Measurements from ENCODE around the gene GALR2. TPM values are rescaled to one million over a fixed set of nuclear protein-coding genes. Genes with fewer than 3 reads are reported as not detected.

Gene GALR2
- total and polyA plus RNA-seq, 4 donors, result 0.20 to 0.44 (median 0.40) TPM; not detected in 1

DNA sequence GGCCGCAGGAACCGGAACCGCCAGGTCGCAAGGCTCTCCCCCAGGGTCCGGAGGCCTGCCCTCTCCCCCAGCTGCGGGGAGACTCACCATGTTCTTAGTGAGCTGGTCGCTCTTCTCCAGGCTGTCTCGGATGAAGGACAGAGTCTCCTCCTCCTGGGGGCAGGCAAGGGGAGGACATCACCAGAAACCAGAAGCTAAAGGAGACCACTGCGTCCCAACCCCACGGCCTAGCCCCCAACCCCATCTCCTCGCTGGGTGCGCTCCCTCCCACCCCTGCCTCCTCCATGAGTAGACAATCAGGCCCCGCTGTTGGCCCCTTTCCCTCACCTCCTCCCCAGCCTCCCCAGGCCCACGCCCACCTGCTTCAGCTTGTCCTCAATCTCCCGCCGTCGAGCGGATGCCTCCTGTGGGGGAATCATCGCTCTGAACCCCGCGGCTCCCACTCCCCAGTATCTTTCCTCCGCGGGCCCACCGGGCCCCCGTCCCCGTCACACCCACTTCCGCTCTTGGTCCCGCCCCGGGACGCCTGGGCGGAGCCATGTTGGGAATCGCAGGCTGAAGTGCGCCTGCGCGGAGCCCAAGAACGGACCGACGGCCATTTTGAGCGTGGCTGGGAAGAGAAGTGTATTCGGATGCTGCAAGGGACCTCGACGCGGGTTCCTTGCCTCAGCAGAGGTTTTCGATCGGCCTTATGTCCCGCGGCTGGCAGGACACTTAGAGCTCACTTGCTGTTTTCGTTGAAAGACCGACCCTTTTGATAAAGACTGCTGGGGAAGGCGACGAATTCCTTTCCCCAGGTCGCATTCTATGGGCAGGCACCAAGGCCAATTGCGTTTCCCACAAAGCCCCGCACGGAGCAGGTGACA lies 28.9 kb downstream of the GALR2 start, which contains the start of gene EXOC7:
TSS of gene EXOC7 (minus strand) at position 514 of the 866 bp plus-strand sequence. CDS start at position 419, 95 bp downstream.
- Histone ChIP-seq H3K9ac (ENCODE audit: insufficient read depth in 1 of 2, low read length in 2 of 2) (peak within 1 kb of the TSS; percentile 69 to 94), H3K4me1 (ENCODE audit: control insufficient read depth in 5 of 5, insufficient read depth in 5 of 5, low read length in 5 of 5) (peaks cover 0 to 15% (median 9%) of the 10 kb centered on the region in 5 donors), H3K36me3 (ENCODE audit: control insufficient read depth in 4 of 4, insufficient read depth in 4 of 4, low read length in 4 of 4) (peaks cover 3 to 29% (median 17%) of the 10 kb centered on the region in 4 donors), H3K9me3 (ENCODE audit: control insufficient read depth in 4 of 4, insufficient read depth in 3 of 4, low read length in 3 of 4) (no peaks in the 10 kb centered on the region), H3K27ac (ENCODE audit: low read depth in 1 of 2, low read length in 1 of 2) (peak within 1 kb of the TSS; percentile 58 to 87), H3K27me3 (ENCODE audit: control insufficient read depth in 3 of 3, insufficient read depth in 3 of 3, low read length in 2 of 3) (no peaks in the 10 kb centered on the region), H3K4me3 (peak within 1 kb of the TSS; percentile 75)
- peak; percentile 90 for ATAC-seq (ENCODE audit: insufficient read depth, low FRiP score)
- WGBS, 2 donors, result 4% methylated on average over 55 of the region's 55 CpGs
- TF ChIP-seq, protein P1, sequence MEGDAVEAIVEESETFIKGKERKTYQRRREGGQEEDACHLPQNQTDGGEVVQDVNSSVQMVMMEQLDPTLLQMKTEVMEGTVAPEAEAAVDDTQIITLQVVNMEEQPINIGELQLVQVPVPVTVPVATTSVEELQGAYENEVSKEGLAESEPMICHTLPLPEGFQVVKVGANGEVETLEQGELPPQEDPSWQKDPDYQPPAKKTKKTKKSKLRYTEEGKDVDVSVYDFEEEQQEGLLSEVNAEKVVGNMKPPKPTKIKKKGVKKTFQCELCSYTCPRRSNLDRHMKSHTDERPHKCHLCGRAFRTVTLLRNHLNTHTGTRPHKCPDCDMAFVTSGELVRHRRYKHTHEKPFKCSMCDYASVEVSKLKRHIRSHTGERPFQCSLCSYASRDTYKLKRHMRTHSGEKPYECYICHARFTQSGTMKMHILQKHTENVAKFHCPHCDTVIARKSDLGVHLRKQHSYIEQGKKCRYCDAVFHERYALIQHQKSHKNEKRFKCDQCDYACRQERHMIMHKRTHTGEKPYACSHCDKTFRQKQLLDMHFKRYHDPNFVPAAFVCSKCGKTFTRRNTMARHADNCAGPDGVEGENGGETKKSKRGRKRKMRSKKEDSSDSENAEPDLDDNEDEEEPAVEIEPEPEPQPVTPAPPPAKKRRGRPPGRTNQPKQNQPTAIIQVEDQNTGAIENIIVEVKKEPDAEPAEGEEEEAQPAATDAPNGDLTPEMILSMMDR (IDR thresholded peaks at IDR 0.05; ENCODE audit: control extremely low read depth, extremely low read depth), result no peak
- peak; percentile 94 to 97 (median 96) for DNase-seq

DNA sequence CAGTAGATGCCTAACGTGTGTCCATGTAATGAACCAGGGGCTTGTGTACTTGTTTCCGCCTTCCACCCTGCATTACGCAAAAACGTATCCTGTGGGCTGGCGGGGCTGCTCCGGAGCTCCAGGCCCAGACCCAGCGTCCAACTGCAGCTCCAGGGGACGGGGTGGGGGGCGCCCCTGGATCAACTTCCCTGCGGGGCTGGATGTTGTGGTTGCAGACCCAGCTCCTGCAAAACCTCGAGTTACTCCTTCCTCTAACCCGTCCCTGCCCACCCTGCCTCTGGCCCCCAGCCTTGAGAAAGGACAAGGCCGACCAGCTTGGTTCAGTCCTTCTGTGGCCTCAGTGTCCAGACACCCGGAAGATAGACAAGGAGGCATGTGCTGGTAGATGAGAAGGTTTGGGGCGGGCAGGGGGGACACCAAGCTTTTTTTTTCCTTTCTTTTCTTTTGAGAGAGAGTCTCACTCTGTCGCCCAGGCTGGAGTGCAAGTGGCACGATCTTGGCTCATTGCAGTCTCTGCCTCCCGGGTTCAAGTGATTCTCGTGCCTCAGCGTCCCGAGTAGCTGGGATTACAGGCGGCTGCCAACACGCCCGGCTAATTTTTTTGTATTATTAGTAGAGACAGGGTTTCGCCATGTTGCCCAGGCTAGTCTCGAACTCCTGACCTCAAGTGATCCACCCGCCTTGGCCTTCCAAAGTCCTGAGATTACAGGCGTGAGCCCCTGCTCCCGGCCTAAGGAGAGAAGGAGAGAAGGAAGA lies 29.7 kb downstream of the GALR2 start:
- TF ChIP-seq, protein P1 (IDR thresholded peaks at IDR 0.05; ENCODE audit: control extremely low read depth, extremely low read depth), result no peak
- H3K27me3 ChIP-seq (ENCODE audit: control insufficient read depth in 3 of 3, insufficient read depth in 3 of 3, low read length in 2 of 3), result no peaks in the 10 kb centered on the region
- WGBS, 2 donors, result 66 to 81% methylated on average over 29 of the region's 29 CpGs
- no peak for ATAC-seq (ENCODE audit: insufficient read depth, low FRiP score)
- peaks cover 3 to 26% (median 16%) of the 10 kb centered on the region in 4 donors for H3K36me3 ChIP-seq (ENCODE audit: control insufficient read depth in 4 of 4, insufficient read depth in 4 of 4, low read length in 4 of 4)
- H3K4me3 ChIP-seq, result peak overlapping the region; percentile 75
- H3K9ac ChIP-seq (ENCODE audit: insufficient read depth in 1 of 2, low read length in 2 of 2), result peak overlapping the region in 1 of 2 donors; percentile 94
- DNase-seq, result no peak
- H3K27ac ChIP-seq (ENCODE audit: low read depth in 1 of 2, low read length in 1 of 2), result peak overlapping the region; percentile 58 to 87
- no peaks in the 10 kb centered on the region for H3K9me3 ChIP-seq (ENCODE audit: control insufficient read depth in 4 of 4, insufficient read depth in 3 of 4, low read length in 3 of 4)
- H3K4me1 ChIP-seq (ENCODE audit: control insufficient read depth in 5 of 5, insufficient read depth in 5 of 5, low read length in 5 of 5), result peaks cover 0 to 15% (median 9%) of the 10 kb centered on the region in 5 donors

DNA sequence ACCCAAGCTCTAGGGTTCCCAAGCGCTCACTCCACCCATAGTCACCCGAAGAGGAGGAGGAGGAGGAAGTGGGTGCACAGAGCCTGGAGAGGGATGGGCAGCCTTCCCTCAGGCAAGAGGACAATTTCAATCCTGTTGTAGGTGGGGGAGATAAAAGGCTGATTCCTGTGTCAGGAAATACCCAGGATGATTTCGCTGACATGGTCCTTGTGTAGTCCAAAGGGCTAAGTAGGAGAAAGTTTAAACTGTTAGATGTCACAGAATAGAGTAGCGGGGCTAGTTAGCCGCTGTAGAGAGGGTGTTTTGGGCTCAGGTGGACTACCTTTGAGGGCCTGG lies 30.3 kb downstream of the GALR2 start:
- Histone ChIP-seq H3K4me1 (ENCODE audit: control insufficient read depth in 5 of 5, insufficient read depth in 5 of 5, low read length in 5 of 5) (peaks cover 0 to 15% (median 9%) of the 10 kb centered on the region in 5 donors), H3K27ac (ENCODE audit: low read depth in 1 of 2, low read length in 1 of 2) (no peak overlapping the region), H3K27me3 (ENCODE audit: control insufficient read depth in 3 of 3, insufficient read depth in 3 of 3, low read length in 2 of 3) (no peaks in the 10 kb centered on the region), H3K4me3 (no peak overlapping the region), H3K9me3 (ENCODE audit: control insufficient read depth in 4 of 4, insufficient read depth in 3 of 4, low read length in 3 of 4) (no peaks in the 10 kb centered on the region), H3K36me3 (ENCODE audit: control insufficient read depth in 4 of 4, insufficient read depth in 4 of 4, low read length in 4 of 4) (peaks cover 3 to 21% (median 12%) of the 10 kb centered on the region in 4 donors), H3K9ac (ENCODE audit: insufficient read depth in 1 of 2, low read length in 2 of 2) (no peak overlapping the region)
- ATAC-seq (ENCODE audit: insufficient read depth, low FRiP score), result no peak
- no peak for DNase-seq
- 59 to 67% methylated on average over 5 of the region's 5 CpGs for WGBS, 2 donors
- TF ChIP-seq, protein P1 (IDR thresholded peaks at IDR 0.05; ENCODE audit: control extremely low read depth, extremely low read depth), result no peak

Data from lung (tissue), 12 donors.